Thymus (tissue), 11 donors: Measurements from ENCODE around the gene CNKSR3. TPM values are rescaled to one million over a fixed set of nuclear protein-coding genes. Genes with fewer than 3 reads are reported as not detected.

Experiments used
- DNase-seq, 9 donors: peaks; one replicate each; pipeline ENCODE4 v3.0.0-alpha.2; 2013; ENCODE audit warnings: low spot score in 9 of 9, low read depth in 6 of 9, missing footprints in 1 of 9
- H3K27ac ChIP-seq, 2 donors: one replicate each; pipeline ENCODE4 v1.5.1; 2013; ENCODE audit warnings: control low read depth in 1 of 2, low read depth in 1 of 2, low read length in 1 of 2, mild to moderate bottlenecking in 1 of 2, moderate library complexity in 1 of 2
- H3K27me3 ChIP-seq, 2 donors: one replicate each; pipeline ENCODE4 v1.5.1; 2013; ENCODE audit warnings: low read length in 1 of 2; ENCODE audit not compliant: control insufficient read depth in 2 of 2, insufficient read depth in 1 of 2
- H3K36me3 ChIP-seq, 2 donors: one replicate each; pipeline ENCODE4 v1.5.1; 2013; ENCODE audit warnings: low read length in 1 of 2, mild to moderate bottlenecking in 1 of 2, moderate library complexity in 1 of 2; ENCODE audit not compliant: control insufficient read depth in 2 of 2, insufficient read depth in 2 of 2
- H3K4me1 ChIP-seq, 2 donors: one replicate each; pipeline ENCODE4 v1.5.1; 2013; ENCODE audit warnings: low read length in 2 of 2; ENCODE audit not compliant: control insufficient read depth in 2 of 2, insufficient read depth in 2 of 2
- H3K4me3 ChIP-seq, 2 donors: one replicate each; pipeline ENCODE4 v1.5.1; 2013; ENCODE audit warnings: low read length in 2 of 2, control low read depth in 1 of 2, mild to moderate bottlenecking in 1 of 2
- H3K9me3 ChIP-seq, 2 donors: one replicate each; pipeline ENCODE4 v1.5.1; 2013; ENCODE audit warnings: low read length in 1 of 2, mild to moderate bottlenecking in 1 of 2; ENCODE audit not compliant: control insufficient read depth in 2 of 2, insufficient read depth in 1 of 2
- WGBS: extraction: QIAGEN DNeasy Blood & Tissue Kit; methylation state at CpG from one replicate; pipeline ENCODE4 v1.1.7; 2013; 5-methylcytosine and 5-hydroxymethylcytosine counted together
- polyA plus RNA-seq: library from polyadenylated mRNA; stranded (reverse); fragments of 200-250 nt; gene quantifications from one replicate; pipeline ENCODE4 v1.2.3, GENCODE V29; 2013
- total RNA-seq: library from RNA; stranded (reverse); fragments of 120-200 nt; gene quantifications from one replicate; pipeline ENCODE4 v1.2.4, GENCODE V29; 2013
- donor health status: healthy.

CNKSR3 gene
- total and polyA plus RNA-seq, 2 donors = 5.4 to 8.2 TPM

- no peak for DNase-seq
- no peaks in the 10 kb centered on the region for H3K36me3 ChIP-seq
- no peaks in the 10 kb centered on the region for H3K9me3 ChIP-seq
- no peaks in the 10 kb centered on the region for H3K27me3 ChIP-seq
- 95% methylated on average over 8 of the region's 8 CpGs for WGBS
- H3K4me3 ChIP-seq = no peak overlapping the region
- H3K27ac ChIP-seq = no peak overlapping the region
- no peaks in the 10 kb centered on the region for H3K4me1 ChIP-seq
These were observed 127.7 kb downstream of the CNKSR3 start for GRCh38 chr6:154382740-154383139.

- H3K4me3 ChIP-seq = no peak overlapping the region
- WGBS = 98% methylated on average over 4 of the region's 4 CpGs
- no peaks in the 10 kb centered on the region for H3K4me1 ChIP-seq
- no peak for DNase-seq
- H3K9me3 ChIP-seq = no peaks in the 10 kb centered on the region
- H3K36me3 ChIP-seq = no peaks in the 10 kb centered on the region
- H3K27me3 ChIP-seq = no peaks in the 10 kb centered on the region
- no peak overlapping the region for H3K27ac ChIP-seq
These were observed 128.9 kb downstream of the CNKSR3 start for GRCh38 chr6:154381548-154381947.

- Histone ChIP-seq H3K9me3 (no peaks in the 10 kb centered on the region), H3K36me3 (no peaks in the 10 kb centered on the region), H3K4me3 (no peak overlapping the region), H3K27ac (no peak overlapping the region), H3K27me3 (no peaks in the 10 kb centered on the region), H3K4me1 (no peaks in the 10 kb centered on the region)
- no peak for DNase-seq
- 44% methylated on average over 2 of the region's 2 CpGs for WGBS
These were observed 129.7 kb downstream of the CNKSR3 start for GRCh38 chr6:154380741-154381140.

- H3K4me3 ChIP-seq = no peak overlapping the region
- no peaks in the 10 kb centered on the region for H3K4me1 ChIP-seq
- no peak for DNase-seq
- no peak overlapping the region for H3K27ac ChIP-seq
- no peaks in the 10 kb centered on the region for H3K36me3 ChIP-seq
- no peaks in the 10 kb centered on the region for H3K27me3 ChIP-seq
- H3K9me3 ChIP-seq = no peaks in the 10 kb centered on the region
- WGBS = 99% methylated on average over 3 of the region's 3 CpGs
These were observed 130.9 kb downstream of the CNKSR3 start for GRCh38 chr6:154379585-154379984.

- Histone ChIP-seq H3K9me3 (no peaks in the 10 kb centered on the region), H3K27me3 (no peaks in the 10 kb centered on the region), H3K4me3 (no peak overlapping the region), H3K27ac (no peak overlapping the region), H3K36me3 (no peaks in the 10 kb centered on the region), H3K4me1 (no peaks in the 10 kb centered on the region)
- DNase-seq = no peak
- 97% methylated on average over 2 of the region's 2 CpGs for WGBS
These were observed 132.0 kb downstream of the CNKSR3 start for GRCh38 chr6:154378518-154378917.

- no peaks in the 10 kb centered on the region for H3K4me1 ChIP-seq
- no peaks in the 10 kb centered on the region for H3K27me3 ChIP-seq
- no peak for DNase-seq
- 98% methylated on average over 4 of the region's 4 CpGs for WGBS
- no peaks in the 10 kb centered on the region for H3K36me3 ChIP-seq
- H3K9me3 ChIP-seq = no peaks in the 10 kb centered on the region
- no peak overlapping the region for H3K4me3 ChIP-seq
- H3K27ac ChIP-seq = no peak overlapping the region
These were observed 132.8 kb downstream of the CNKSR3 start for GRCh38 chr6:154377726-154378125.

GRCh38 chr6:154373971-154374370 lies 136.5 kb downstream of the CNKSR3 start:
- H3K9me3 ChIP-seq = no peaks in the 10 kb centered on the region
- no peak for DNase-seq
- H3K27me3 ChIP-seq = no peaks in the 10 kb centered on the region
- no peaks in the 10 kb centered on the region for H3K36me3 ChIP-seq
- no peak overlapping the region for H3K4me3 ChIP-seq
- no peak overlapping the region for H3K27ac ChIP-seq
- WGBS = 95% methylated on average over 2 of the region's 2 CpGs
- H3K4me1 ChIP-seq = no peaks in the 10 kb centered on the region

- no peak overlapping the region for H3K27ac ChIP-seq
- H3K27me3 ChIP-seq = no peaks in the 10 kb centered on the region
- H3K4me1 ChIP-seq = no peaks in the 10 kb centered on the region
- no peak for DNase-seq
- H3K9me3 ChIP-seq = no peaks in the 10 kb centered on the region
- no peaks in the 10 kb centered on the region for H3K36me3 ChIP-seq
- H3K4me3 ChIP-seq = no peak overlapping the region
- WGBS = 97% methylated on average over 4 of the region's 4 CpGs
These were observed 139.2 kb downstream of the CNKSR3 start for GRCh38 chr6:154371281-154371680.

- Histone ChIP-seq H3K9me3 (no peaks in the 10 kb centered on the region), H3K27me3 (no peaks in the 10 kb centered on the region), H3K4me3 (no peak overlapping the region), H3K4me1 (no peaks in the 10 kb centered on the region), H3K36me3 (no peaks in the 10 kb centered on the region), H3K27ac (no peak overlapping the region)
- WGBS = 37% methylated on average over 4 of the region's 4 CpGs
- peak in 2 of 9 donors; percentile 21 to 40 for DNase-seq
These were observed 139.9 kb downstream of the CNKSR3 start for GRCh38 chr6:154370545-154370944.
